ENCODE measurements around the gene APH1B.

DNA sequence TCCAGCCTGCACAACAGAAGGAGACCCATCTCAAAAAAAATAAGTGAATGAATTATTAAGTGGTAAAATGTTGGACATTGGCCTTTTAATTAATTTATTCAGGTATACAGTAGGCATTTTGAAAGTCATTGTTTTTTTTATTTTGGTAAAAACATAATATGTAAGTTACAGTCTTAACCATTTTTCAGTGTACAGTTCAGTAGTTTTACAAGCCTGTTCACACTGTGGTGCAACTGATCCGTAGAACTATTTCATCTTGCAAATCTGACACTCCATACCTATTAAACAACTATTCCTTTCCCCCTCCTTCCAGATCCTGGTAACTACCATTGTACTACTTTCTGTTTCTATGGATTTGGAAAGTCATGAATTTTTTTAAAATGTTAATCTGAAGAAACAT is 36.1 kb upstream of the APH1B start:
- TF ChIP-seq EZH2 (IDR thresholded peaks at IDR 0.05; ENCODE audit: low read depth) (no peak), CTCF (conservative IDR thresholded peaks at IDR 0.05) (no peak)
